Ovary (tissue), 3 donors: Measurements from ENCODE around the gene HDAC5.
"Not testable (repeated sequence)": the region's sequence is repeated elsewhere in the genome, so short reads cannot be mapped to it uniquely, and the experiment has no call there.

Experiments
- POLR2A ChIP-seq: fragments of 450-650 bp; IDR thresholded peaks from one replicate; pipeline ENCODE4 v1.6.1; 2017; ENCODE audit warnings: antibody characterized with exemption, mild to moderate bottlenecking, moderate library complexity
- TF ChIP-seq, protein P1 (sequence below), 3 donors: fragments of 450-650 bp in 2 of 3; fragments of 200-600 bp in 1 of 3; IDR thresholded peaks; one replicate each; pipeline versions ENCODE4 v1.5.1 to v1.8.0; 2016 to 2022; ENCODE audit warnings: antibody characterized with exemption in 3 of 3, mild to moderate bottlenecking in 1 of 3
- donor health status: DM: no; HTN: no; CAD: no.

DNA sequence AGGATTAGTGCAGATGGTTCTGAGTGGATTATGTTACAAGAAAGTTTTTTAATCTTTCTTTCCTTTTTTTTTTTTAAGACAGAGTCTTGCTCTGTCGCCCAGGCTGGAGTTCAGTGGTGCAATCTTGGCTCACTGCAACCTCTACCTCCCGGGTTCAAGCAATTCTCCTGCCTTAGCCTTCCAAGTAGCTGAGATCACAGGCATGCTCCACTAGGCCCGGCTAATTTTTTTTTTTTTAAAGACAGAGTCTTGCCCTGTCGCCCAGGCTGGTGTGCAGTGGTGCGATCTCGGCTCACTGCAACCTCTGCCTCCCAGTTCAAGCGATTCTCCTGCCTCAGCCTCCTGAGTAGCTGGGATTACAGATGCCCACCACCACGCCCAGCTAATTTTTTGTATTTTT, 20.5 kb upstream of the HDAC5 start:
- not testable (repeated sequence) for TF ChIP-seq POLR2A
- TF ChIP-seq, protein P1, sequence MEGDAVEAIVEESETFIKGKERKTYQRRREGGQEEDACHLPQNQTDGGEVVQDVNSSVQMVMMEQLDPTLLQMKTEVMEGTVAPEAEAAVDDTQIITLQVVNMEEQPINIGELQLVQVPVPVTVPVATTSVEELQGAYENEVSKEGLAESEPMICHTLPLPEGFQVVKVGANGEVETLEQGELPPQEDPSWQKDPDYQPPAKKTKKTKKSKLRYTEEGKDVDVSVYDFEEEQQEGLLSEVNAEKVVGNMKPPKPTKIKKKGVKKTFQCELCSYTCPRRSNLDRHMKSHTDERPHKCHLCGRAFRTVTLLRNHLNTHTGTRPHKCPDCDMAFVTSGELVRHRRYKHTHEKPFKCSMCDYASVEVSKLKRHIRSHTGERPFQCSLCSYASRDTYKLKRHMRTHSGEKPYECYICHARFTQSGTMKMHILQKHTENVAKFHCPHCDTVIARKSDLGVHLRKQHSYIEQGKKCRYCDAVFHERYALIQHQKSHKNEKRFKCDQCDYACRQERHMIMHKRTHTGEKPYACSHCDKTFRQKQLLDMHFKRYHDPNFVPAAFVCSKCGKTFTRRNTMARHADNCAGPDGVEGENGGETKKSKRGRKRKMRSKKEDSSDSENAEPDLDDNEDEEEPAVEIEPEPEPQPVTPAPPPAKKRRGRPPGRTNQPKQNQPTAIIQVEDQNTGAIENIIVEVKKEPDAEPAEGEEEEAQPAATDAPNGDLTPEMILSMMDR (IDR thresholded peaks at IDR 0.05), result not testable (repeated sequence)
